Psoas muscle (tissue), 8 donors: ENCODE data around the gene NTRK2. TPM values are rescaled to one million over a fixed set of nuclear protein-coding genes. Genes with fewer than 3 reads are reported as not detected.

Source experiments
- ATAC-seq, 4 donors: fragments of 200-7000 bp; cut with Tn5 transposase; one replicate each; pipeline ENCODE4 v1.9.1; 2020; ENCODE audit warnings: moderate library complexity in 3 of 4, mild to moderate bottlenecking in 2 of 4
- DNase-seq, 2 donors: peaks; one replicate each; pipeline ENCODE4 v3.0.0-alpha.2; 2020
- H3K27ac ChIP-seq: fragments of 200-600 bp; one replicate; pipeline ENCODE4 v1.8.0; 2022
- H3K27me3 ChIP-seq, 3 donors: fragments of 200-600 bp in 1 of 3; one replicate each; pipeline versions ENCODE4 v1.6.1 to v1.8.0; 2013 to 2022; ENCODE audit warnings: low read length in 2 of 3, mild to moderate bottlenecking in 2 of 3, moderate library complexity in 1 of 3; ENCODE audit not compliant: insufficient read depth in 3 of 3
- H3K36me3 ChIP-seq, 2 donors: fragments of 200-600 bp in 1 of 2; one replicate each; pipeline versions ENCODE4 v1.6.1 to v1.8.0; 2013 to 2022; ENCODE audit warnings: low read depth in 1 of 2, mild to moderate bottlenecking in 1 of 2, moderate library complexity in 1 of 2; ENCODE audit not compliant: insufficient read depth in 1 of 2
- H3K4me1 ChIP-seq: fragments of 200-600 bp; one replicate; pipeline ENCODE4 v1.8.0; 2022
- H3K4me3 ChIP-seq: fragments of 200-600 bp; one replicate; pipeline ENCODE4 v1.8.0; 2022; ENCODE audit warnings: mild to moderate bottlenecking
- H3K9me3 ChIP-seq: fragments of 200-600 bp; one replicate; pipeline ENCODE4 v1.8.0; 2022
- CTCF ChIP-seq: fragments of 200-600 bp; IDR thresholded peaks from one replicate; pipeline ENCODE4 v1.8.0; 2022; ENCODE audit warnings: antibody characterized with exemption
- WGBS, 3 donors: extraction: QIAGEN DNeasy Blood & Tissue Kit; methylation state at CpG; one replicate each; pipeline versions ENCODE4 v1.1.6 to v1.1.7; 2013; 5-methylcytosine and 5-hydroxymethylcytosine counted together
- intact Hi-C, 2 donors: fragments of 100-400 bp; cut with DNase I; formaldehyde crosslinking; loops; one replicate each; pipeline versions ENCODE4 v1.11.0 to v1.14.2; 2022
- polyA plus RNA-seq, 3 donors: library from polyadenylated mRNA; stranded (reverse); fragments of 200-250 nt; gene quantifications; one replicate each; pipeline ENCODE4 v1.2.3, GENCODE V29; 2013
- total RNA-seq, 4 donors: library from RNA; stranded (reverse); fragmentation: NEBNext Ultra II Directional in 2 of 4; extraction: Animal tissue kit (Norgen Biotek cat#: 25700) in 2 of 4; gene quantifications; one replicate each; pipeline versions ENCODE4 v1.2.1 to v1.2.4, GENCODE V29; 2021 to 2023
- donor health status: healthy with polysubstance abuse.
- donor health status: DM: no; HTN: no; CAD: no; lungs with moderate emphysema.
- donor health status: Bipolar disorder and iron deficiency.
- donor health status: healthy.
- donor health status: DM: yes; HTN: yes; CAD: no.
- donor health status: DM: no; HTN: no; CAD: no.
- donor health status: DM: no; HTN: no; CAD: no.
- donor health status: DM: yes; HTN: yes; CAD: no.

Gene NTRK2
- total and polyA plus RNA-seq, 7 donors: 0.46 to 3.6 (median 1.4) TPM

GRCh38 chr9:84799251-84799650 lies 129.7 kb downstream of the NTRK2 start:
- intact Hi-C loops: no loop called here
- ATAC-seq (no peak), DNase-seq (no peak)
- no peak for TF ChIP-seq CTCF
- H3K27me3 ChIP-seq: no peaks in the 10 kb centered on the region
- H3K36me3 ChIP-seq: no peaks in the 10 kb centered on the region
- no peak overlapping the region for H3K27ac ChIP-seq
- H3K4me1 ChIP-seq: no peaks in the 10 kb centered on the region
- WGBS, 3 donors: 23 to 43% (median 28%) methylated on average over 2 of the region's 2 CpGs
- H3K9me3 ChIP-seq: no peaks in the 10 kb centered on the region
- no peak overlapping the region for H3K4me3 ChIP-seq

GRCh38 chr9:84804951-84805694 lies 135.6 kb downstream of the NTRK2 start:
- no peak overlapping the region for H3K4me3 ChIP-seq
- H3K9me3 ChIP-seq: no peaks in the 10 kb centered on the region
- no peaks in the 10 kb centered on the region for H3K27me3 ChIP-seq
- H3K36me3 ChIP-seq: no peaks in the 10 kb centered on the region
- TF ChIP-seq CTCF: no peak
- DNase-seq: no peak
- H3K27ac ChIP-seq: no peak overlapping the region
- no peaks in the 10 kb centered on the region for H3K4me1 ChIP-seq
- 32 to 41% (median 40%) methylated on average over 5 of the region's 5 CpGs for WGBS, 3 donors
- no peak for ATAC-seq
- intact Hi-C loops: no loop called here

GRCh38 chr9:84807431-84807830 lies 137.9 kb downstream of the NTRK2 start:
- no peak for DNase-seq
- no peaks in the 10 kb centered on the region for H3K27me3 ChIP-seq
- 84 to 95% (median 93%) methylated on average over 5 of the region's 5 CpGs for WGBS, 3 donors
- H3K36me3 ChIP-seq: no peaks in the 10 kb centered on the region
- H3K4me3 ChIP-seq: no peak overlapping the region
- TF ChIP-seq CTCF: no peak
- H3K9me3 ChIP-seq: no peaks in the 10 kb centered on the region
- no peak for ATAC-seq
- H3K27ac ChIP-seq: no peak overlapping the region
- no peaks in the 10 kb centered on the region for H3K4me1 ChIP-seq
- intact Hi-C loops: no loop called here

GRCh38 chr9:84807870-84808390 lies 138.4 kb downstream of the NTRK2 start:
- DNase-seq (no peak), ATAC-seq (no peak)
- H3K4me1 ChIP-seq: no peaks in the 10 kb centered on the region
- no peaks in the 10 kb centered on the region for H3K27me3 ChIP-seq
- H3K4me3 ChIP-seq: no peak overlapping the region
- 73 to 76% (median 74%) methylated on average over 4 of the region's 4 CpGs for WGBS, 3 donors
- H3K9me3 ChIP-seq: no peaks in the 10 kb centered on the region
- intact Hi-C loops: no loop called here
- TF ChIP-seq CTCF: no peak
- H3K27ac ChIP-seq: no peak overlapping the region
- H3K36me3 ChIP-seq: no peaks in the 10 kb centered on the region

GRCh38 chr9:84808416-84808815 lies 138.9 kb downstream of the NTRK2 start:
- TF ChIP-seq CTCF: no peak
- Histone ChIP-seq H3K4me3 (no peak overlapping the region), H3K27me3 (no peaks in the 10 kb centered on the region), H3K9me3 (no peaks in the 10 kb centered on the region), H3K4me1 (no peaks in the 10 kb centered on the region), H3K27ac (no peak overlapping the region), H3K36me3 (no peaks in the 10 kb centered on the region)
- intact Hi-C loops: no loop called here
- DNase-seq: no peak
- no peak for ATAC-seq
